CD4-positive, alpha-beta memory T cell (primary cell): ENCODE data around the gene ARHGEF4. TPM values are rescaled to one million over a fixed set of nuclear protein-coding genes. Genes with fewer than 3 reads are reported as not detected.

ENCODE experiments used
- CTCF ChIA-PET: fragments of 350-600 bp; sonication (Branson Sonifier 250); formaldehyde crosslinking; loops from one replicate; lab custom pipeline; 2021; ENCODE audit warnings: inconsistent platforms; ENCODE audit not compliant: partially characterized antibody; lab: Charles Lee
- POLR2A ChIA-PET: fragments of 350-600 bp; sonication (Branson Sonifier 250); formaldehyde crosslinking; loops from one replicate; lab custom pipeline; 2021; ENCODE audit not compliant: partially characterized antibody; lab: Charles Lee
- DNase-seq, 5 donors: peaks; one replicate each; pipeline versions ENCODE4 v3.0.0 to v3.0.0-alpha.2; 2020 to 2022; ENCODE audit warnings: mixed read lengths in 1 of 5
- H3K27ac ChIP-seq: one replicate; pipeline ENCODE4 v1.7.0; 2013; ENCODE audit warnings: low read depth, low read length
- H3K27me3 ChIP-seq: 2 replicates; pipeline ENCODE4 v1.7.0; 2013; ENCODE audit warnings: mild to moderate bottlenecking, low read length, moderate library complexity; ENCODE audit not compliant: insufficient read depth
- H3K36me3 ChIP-seq: 2 replicates; pipeline ENCODE4 v1.7.0; 2013; ENCODE audit warnings: mild to moderate bottlenecking, low read length, moderate library complexity; ENCODE audit not compliant: insufficient read depth
- H3K4me1 ChIP-seq: 2 replicates; pipeline ENCODE4 v1.7.0; 2013; ENCODE audit warnings: mild to moderate bottlenecking, low read length, moderate library complexity; ENCODE audit not compliant: insufficient read depth
- H3K4me3 ChIP-seq, 2 donors: one replicate each; pipeline ENCODE4 v1.7.0; 2013; ENCODE audit warnings: low read length in 2 of 2, mild to moderate bottlenecking in 1 of 2
- H3K9me3 ChIP-seq, 2 donors: one replicate each; pipeline ENCODE4 v1.7.0; 2013; ENCODE audit warnings: low read length in 2 of 2, control low read depth in 1 of 2; ENCODE audit not compliant: control insufficient read depth in 1 of 2
- H3K27ac Mint-ChIP-seq, 7 donors: one replicate each; pipeline ENCODE4 v1.8.0; 2020 to 2021; ENCODE audit warnings: mixed read lengths in 7 of 7, mild to moderate bottlenecking in 6 of 7, inconsistent platforms in 3 of 7, moderate library complexity in 3 of 7
- H3K27me3 Mint-ChIP-seq, 2 donors: one replicate each; pipeline ENCODE4 v1.8.0; 2020 to 2021; ENCODE audit warnings: mixed read lengths in 2 of 2
- H3K36me3 Mint-ChIP-seq, 2 donors: one replicate each; pipeline ENCODE4 v1.8.0; 2020 to 2021; ENCODE audit warnings: mixed read lengths in 2 of 2, inconsistent platforms in 1 of 2, mild to moderate bottlenecking in 1 of 2
- H3K4me1 Mint-ChIP-seq, 4 donors: one replicate each; pipeline ENCODE4 v1.8.0; 2020 to 2021; ENCODE audit warnings: mixed read lengths in 4 of 4, mild to moderate bottlenecking in 1 of 4
- H3K4me3 Mint-ChIP-seq, 8 donors: one replicate each; pipeline ENCODE4 v1.8.0; 2020 to 2021; ENCODE audit warnings: mixed read lengths in 8 of 8, mild to moderate bottlenecking in 7 of 8, moderate library complexity in 6 of 8, inconsistent platforms in 3 of 8
- H3K9me3 Mint-ChIP-seq, 8 donors: one replicate each; pipeline ENCODE4 v1.8.0; 2020 to 2021; ENCODE audit warnings: mixed read lengths in 8 of 8, mild to moderate bottlenecking in 5 of 8, inconsistent platforms in 3 of 8, moderate library complexity in 1 of 8
- intact Hi-C: fragments of 100-400 bp; cut with micrococcal nuclease; formaldehyde crosslinking; loops from one replicate; pipeline ENCODE4 v1.15.1; 2023
- polyA plus RNA-seq, 2 donors: library from polyadenylated mRNA; unstranded; fragments of 300-500 nt; fragmentation: Illumina TruSeq; gene quantifications; one replicate each; pipeline ENCODE4 v1.2.3, GENCODE V29; 2021
- total RNA-seq, 2 experiments: library from RNA; stranded (reverse); gene quantifications; one replicate each; pipeline ENCODE4 v1.2.3, GENCODE V29; 2021

Gene ARHGEF4
- total and polyA plus RNA-seq, 4 experiments from 2014 or later, result 1.4 to 2.6 (median 2.1) TPM

DNA sequence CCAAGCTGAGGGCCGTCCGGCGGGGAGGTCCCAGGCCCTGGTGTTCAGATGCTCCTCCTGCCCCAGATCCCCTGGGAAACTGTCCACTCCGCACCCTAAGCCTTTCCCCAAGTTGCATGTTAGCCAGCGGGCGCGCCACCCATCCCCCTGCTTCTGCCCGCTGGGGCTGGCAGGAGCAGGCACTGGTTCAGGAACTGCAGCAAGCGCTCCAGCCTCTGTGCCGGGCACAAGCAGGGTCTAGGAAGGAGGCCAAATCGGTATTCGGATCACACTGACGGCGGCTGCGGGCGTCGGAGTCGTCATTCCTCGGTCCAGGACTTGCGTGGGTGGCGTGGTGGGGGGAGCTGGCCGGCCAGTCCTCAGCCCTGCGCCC lies 202.8 kb downstream of the ARHGEF4 start:
- peaks cover 16 to 49% (median 28%) of the 10 kb centered on the region in 4 donors for H3K4me1 Mint-ChIP-seq
- ChIA-PET CTCF (no interaction called here), POLR2A (interaction anchor here (3.2 kb wide), 1 partner anchor 53 kb away, joined by 14 read pairs; the partner anchor contains the start of gene FAM168B)

DNA sequence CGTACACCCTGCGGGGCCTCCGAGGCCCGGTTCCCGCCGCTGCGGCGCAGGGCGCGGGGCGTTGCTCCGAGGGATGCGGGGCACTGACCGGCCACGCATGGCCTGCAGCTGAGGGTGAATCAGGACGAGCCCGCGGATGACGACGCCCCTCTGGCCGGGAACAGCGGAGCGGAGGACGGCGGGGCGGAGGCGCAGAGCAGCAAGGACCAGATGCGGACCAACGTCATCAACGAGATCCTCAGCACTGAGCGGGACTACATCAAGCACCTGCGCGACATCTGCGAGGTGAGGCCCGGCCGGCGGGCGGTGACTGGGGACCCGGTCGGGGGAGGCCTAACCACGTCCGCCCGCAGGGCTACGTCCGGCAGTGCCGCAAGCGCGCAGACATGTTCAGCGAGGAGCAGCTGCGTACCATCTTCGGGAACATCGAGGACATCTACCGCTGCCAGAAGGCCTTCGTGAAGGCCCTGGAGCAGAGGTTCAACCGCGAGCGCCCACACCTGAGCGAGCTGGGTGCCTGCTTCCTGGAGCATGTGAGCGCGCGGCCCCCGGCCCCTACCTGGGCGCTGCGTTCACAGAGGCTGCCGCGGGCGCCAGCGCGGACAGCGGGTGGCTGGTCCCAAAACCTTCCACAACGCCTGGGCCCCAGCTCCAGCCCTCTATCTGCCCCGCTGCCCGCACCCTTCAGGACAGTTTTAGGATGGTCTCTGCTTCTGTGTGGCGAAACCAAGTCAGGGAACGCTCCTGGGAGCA lies 203.4 kb downstream of the ARHGEF4 start:
- H3K27ac ChIP-seq, result no peak overlapping the region
- peak in 4 of 5 donors; percentile 22 to 54 (median 37) for DNase-seq
- H3K27ac Mint-ChIP-seq, result no peak overlapping the region
- H3K9me3 Mint-ChIP-seq, result no peaks in the 10 kb centered on the region
- H3K36me3 ChIP-seq, result no peaks in the 10 kb centered on the region
- ChIA-PET POLR2A (interaction anchor here (3.2 kb wide), 1 partner anchor 53 kb away, joined by 14 read pairs; the partner anchor contains the start of gene FAM168B), CTCF (no interaction called here)
- H3K4me1 Mint-ChIP-seq, result peaks cover 16 to 49% (median 28%) of the 10 kb centered on the region in 4 donors
- intact Hi-C loops, result no loop called here
- H3K4me1 ChIP-seq, result peaks cover 43% of the 10 kb centered on the region
- peaks cover 4 to 5% of the 10 kb centered on the region in 2 donors for H3K27me3 Mint-ChIP-seq
- no peaks in the 10 kb centered on the region for H3K9me3 ChIP-seq
- H3K4me3 ChIP-seq, result peak overlapping the region in 1 of 2 donors; percentile 45
- no peaks in the 10 kb centered on the region for H3K27me3 ChIP-seq
- H3K4me3 Mint-ChIP-seq, result peak overlapping the region; percentile 78 to 92 (median 84)
- no peaks in the 10 kb centered on the region for H3K36me3 Mint-ChIP-seq

More for the DNA sequence above, 202.8 kb downstream of the ARHGEF4 start:
- Histone ChIP-seq H3K27me3 (no peaks in the 10 kb centered on the region), H3K36me3 (no peaks in the 10 kb centered on the region), H3K27ac (no peak overlapping the region), H3K4me3 (peak overlapping the region in 1 of 2 donors; percentile 45), H3K9me3 (no peaks in the 10 kb centered on the region), H3K4me1 (peaks cover 43% of the 10 kb centered on the region)
- Mint-ChIP-seq H3K36me3 (no peaks in the 10 kb centered on the region), H3K27ac (peak overlapping the region in 1 of 7 donors; percentile 22), H3K9me3 (no peaks in the 10 kb centered on the region), H3K27me3 (peaks cover 4 to 5% of the 10 kb centered on the region in 2 donors), H3K4me3 (peak overlapping the region in 6 of 8 donors; percentile 12 to 54 (median 33))
- DNase-seq, result no peak
- intact Hi-C loops, result no loop called here

DNA sequence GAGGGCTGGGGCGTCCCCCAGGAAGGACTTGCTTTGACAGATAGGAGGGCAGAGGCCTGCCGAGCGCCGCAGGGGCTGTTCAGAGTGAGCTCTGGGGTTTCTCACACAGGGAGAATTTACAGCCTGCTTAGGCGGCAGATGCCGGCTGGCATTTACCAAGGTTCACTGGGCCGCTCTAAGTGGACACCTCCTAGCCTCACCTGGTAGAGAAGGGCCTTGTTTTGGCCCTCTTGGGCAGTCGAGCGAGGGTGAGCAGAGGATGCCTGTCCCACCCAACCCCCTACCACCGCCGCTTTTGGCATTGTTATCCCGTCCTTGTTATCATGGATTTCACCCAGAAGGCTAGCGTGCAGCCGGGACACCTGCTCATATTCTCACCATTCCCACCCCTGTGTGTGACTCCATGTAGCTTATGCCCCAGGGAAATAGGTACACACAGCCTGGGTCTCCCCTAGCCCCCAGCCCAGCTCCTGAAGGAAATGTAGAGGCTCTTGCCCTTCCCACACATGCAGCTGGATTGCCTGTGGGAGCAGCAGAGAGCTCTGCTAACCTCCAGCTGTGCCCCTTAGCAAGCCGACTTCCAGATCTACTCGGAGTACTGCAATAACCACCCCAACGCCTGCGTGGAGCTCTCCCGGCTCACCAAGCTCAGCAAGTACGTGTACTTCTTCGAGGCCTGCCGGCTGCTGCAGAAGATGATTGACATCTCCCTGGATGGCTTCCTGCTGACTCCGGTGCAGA lies 204.1 kb downstream of the ARHGEF4 start:
- intact Hi-C loops, result no loop called here
- H3K36me3 Mint-ChIP-seq, result no peaks in the 10 kb centered on the region
- H3K36me3 ChIP-seq, result no peaks in the 10 kb centered on the region
- H3K27ac ChIP-seq, result no peak overlapping the region
- no peaks in the 10 kb centered on the region for H3K9me3 ChIP-seq
- H3K27me3 Mint-ChIP-seq, result peaks cover 4 to 5% of the 10 kb centered on the region in 2 donors
- no peak for DNase-seq
- H3K9me3 Mint-ChIP-seq, result no peaks in the 10 kb centered on the region
- peak overlapping the region; percentile 34 to 45 for H3K4me3 ChIP-seq
- H3K4me1 ChIP-seq, result peaks cover 39% of the 10 kb centered on the region
- peak overlapping the region; percentile 15 to 89 (median 75) for H3K27ac Mint-ChIP-seq
- peak overlapping the region; percentile 78 to 92 (median 84) for H3K4me3 Mint-ChIP-seq
- H3K4me1 Mint-ChIP-seq, result peaks cover 16 to 45% (median 28%) of the 10 kb centered on the region in 4 donors
- ChIA-PET POLR2A (interaction anchor here (1.3 to 3.2 kb wide), 2 partner anchors 30 to 52 kb away, joined by 6 to 14 read pairs; partner anchors contain the start of gene FAM168B), CTCF (interaction anchor here (0.7 to 1.4 kb wide), 8 partner anchors 16 to 245 kb away, joined by 3 to 5 read pairs (median 3); no protein-coding TSS in a partner anchor)
- no peaks in the 10 kb centered on the region for H3K27me3 ChIP-seq

DNA sequence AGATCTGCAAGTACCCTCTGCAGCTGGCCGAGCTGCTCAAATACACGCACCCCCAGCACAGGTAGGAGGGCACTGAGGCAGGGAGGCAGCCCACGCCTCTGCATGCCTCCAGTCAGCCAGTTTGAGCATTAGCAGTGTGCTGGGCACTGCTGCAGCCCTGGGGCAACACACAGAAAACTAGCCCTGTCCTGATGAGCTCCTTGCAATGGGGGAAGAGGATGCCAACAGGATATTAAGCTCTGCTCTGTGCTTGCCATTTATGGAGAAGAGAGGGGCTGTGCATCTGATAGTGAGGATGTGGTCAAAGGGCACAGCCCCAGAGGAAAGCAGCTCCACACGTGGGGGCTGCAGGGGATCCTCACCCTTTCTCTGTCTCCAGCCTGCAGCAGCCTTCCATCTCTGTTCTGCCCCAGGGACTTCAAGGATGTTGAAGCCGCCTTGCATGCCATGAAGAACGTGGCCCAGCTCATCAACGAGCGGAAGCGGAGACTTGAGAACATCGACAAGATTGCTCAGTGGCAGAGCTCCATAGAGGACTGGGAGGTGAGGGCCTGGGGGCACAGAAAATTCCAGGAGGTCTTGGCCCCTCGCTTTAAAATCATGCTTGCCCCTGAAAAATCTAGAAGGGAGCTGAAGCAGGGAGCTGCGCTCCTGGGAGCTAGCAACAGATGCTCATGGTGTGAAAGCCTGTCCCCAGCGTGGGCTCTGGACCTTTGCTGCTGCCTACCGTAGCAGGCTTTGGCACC lies 204.9 kb downstream of the ARHGEF4 start:
- peaks cover 0 to under 1% of the 10 kb centered on the region in 2 donors for H3K36me3 Mint-ChIP-seq
- Histone ChIP-seq H3K27me3 (no peaks in the 10 kb centered on the region), H3K4me3 (peak overlapping the region; percentile 34 to 45), H3K4me1 (peaks cover 39% of the 10 kb centered on the region), H3K36me3 (no peaks in the 10 kb centered on the region), H3K27ac (no peak overlapping the region), H3K9me3 (no peaks in the 10 kb centered on the region)
- no peak for DNase-seq
- H3K27me3 Mint-ChIP-seq, result peaks cover 1 to 3% of the 10 kb centered on the region in 2 donors
- H3K27ac Mint-ChIP-seq, result peak overlapping the region in 6 of 7 donors; percentile 26 to 89 (median 75)
- intact Hi-C loops, result no loop called here
- no peaks in the 10 kb centered on the region for H3K9me3 Mint-ChIP-seq
- CTCF ChIA-PET, result interaction anchor here (0.7 to 1.4 kb wide), 8 partner anchors 15 to 246 kb away, joined by 3 to 5 read pairs (median 3); no protein-coding TSS in a partner anchor
- H3K4me1 Mint-ChIP-seq, result peaks cover 16 to 39% (median 28%) of the 10 kb centered on the region in 4 donors
- H3K4me3 Mint-ChIP-seq, result peak overlapping the region; percentile 78 to 92 (median 84)
- POLR2A ChIA-PET, result interaction anchor here (1.0 to 3.2 kb wide), 3 partner anchors 31 to 51 kb away, joined by 3 to 14 read pairs (median 6); partner anchors contain the start of gene FAM168B

DNA sequence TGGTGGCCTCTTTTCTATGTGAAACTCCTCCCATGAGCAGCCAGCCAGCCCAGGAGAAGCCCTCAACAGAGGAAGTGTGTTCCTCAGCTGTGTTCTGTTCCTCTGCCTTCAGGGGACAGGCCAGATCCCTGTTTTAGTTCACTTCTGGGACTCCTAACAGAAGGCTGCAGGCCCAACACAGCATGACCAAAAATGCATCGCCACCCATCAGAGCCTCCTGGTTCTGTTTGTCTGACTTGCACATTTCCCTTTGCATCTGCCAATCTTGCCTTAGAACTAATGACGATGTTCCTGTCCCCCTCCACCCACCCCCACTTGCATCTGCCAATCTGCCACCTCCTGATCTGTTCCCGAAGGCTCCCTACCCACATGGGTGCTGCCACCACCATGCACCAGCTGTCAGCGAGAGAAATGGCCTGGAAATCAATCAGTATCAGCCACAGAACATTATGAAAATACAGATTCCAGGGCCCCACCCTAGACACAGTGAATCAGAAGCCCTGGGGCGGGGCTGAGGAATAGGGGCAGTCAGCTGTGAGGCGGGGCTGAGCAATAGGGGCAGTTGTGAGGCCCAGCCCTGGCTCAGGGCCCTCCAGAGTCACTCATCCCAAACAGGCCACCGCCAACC lies 205.5 kb downstream of the ARHGEF4 start:
- ChIA-PET POLR2A (interaction anchor here (1.0 to 3.2 kb wide), 2 partner anchors 48 to 51 kb away, joined by 3 to 14 read pairs; partner anchors contain the start of gene FAM168B), CTCF (interaction anchor here (1.2 to 1.4 kb wide), 3 partner anchors 122 to 247 kb away, joined by 3 to 5 read pairs (median 4); no protein-coding TSS in a partner anchor)
- H3K9me3 ChIP-seq, result no peaks in the 10 kb centered on the region
- Mint-ChIP-seq H3K36me3 (peaks cover under 1 to 6% of the 10 kb centered on the region in 2 donors), H3K4me3 (peak overlapping the region in 5 of 8 donors; percentile 24 to 92 (median 85)), H3K27ac (peak overlapping the region in 5 of 7 donors; percentile 8 to 80 (median 32)), H3K4me1 (peaks cover 16 to 39% (median 28%) of the 10 kb centered on the region in 4 donors), H3K9me3 (no peaks in the 10 kb centered on the region), H3K27me3 (peaks cover 1 to 3% of the 10 kb centered on the region in 2 donors)
- peaks cover 3% of the 10 kb centered on the region for H3K36me3 ChIP-seq
- DNase-seq, result no peak
- no peak overlapping the region for H3K27ac ChIP-seq
- peaks cover 39% of the 10 kb centered on the region for H3K4me1 ChIP-seq
- no peak overlapping the region for H3K4me3 ChIP-seq
- intact Hi-C loops, result no loop called here
- H3K27me3 ChIP-seq, result no peaks in the 10 kb centered on the region
